Ishikawa (cell line): ENCODE measurements around the gene KIF16B.

Source experiments
- CEBPB ChIP-seq: IDR thresholded peaks from 2 replicates; pipeline ENCODE4 v1.6.1; 2012
- CREB1 ChIP-seq: IDR thresholded peaks from 2 replicates; pipeline ENCODE4 v1.6.1; 2012; ENCODE audit warnings: low read depth
- EGR1 ChIP-seq: IDR thresholded peaks from 2 replicates; pipeline ENCODE4 v1.6.1; 2012
- EP300 ChIP-seq: IDR thresholded peaks from 2 replicates; pipeline ENCODE4 v1.6.1; 2012; ENCODE audit warnings: borderline replicate concordance
- NFIC ChIP-seq: IDR thresholded peaks from 2 replicates; pipeline ENCODE4 v1.6.1; 2012
- RAD21 ChIP-seq: IDR thresholded peaks from 2 replicates; pipeline ENCODE4 v1.6.1; 2012; ENCODE audit warnings: low read depth
- TEAD4 ChIP-seq: IDR thresholded peaks from 2 replicates; pipeline ENCODE4 v1.6.1; 2012
- YY1 ChIP-seq: IDR thresholded peaks from 2 replicates; pipeline ENCODE4 v1.6.1; 2012; ENCODE audit warnings: low read depth
- ZBTB7A ChIP-seq: IDR thresholded peaks from 2 replicates; pipeline ENCODE4 v1.6.1; 2012; ENCODE audit warnings: low read depth
- TF ChIP-seq, protein P1 (sequence below): IDR thresholded peaks from 2 replicates; pipeline ENCODE4 v1.6.1; 2012; ENCODE audit warnings: low read depth, mild to moderate bottlenecking
- TF ChIP-seq, protein P2 (sequence below): IDR thresholded peaks from 2 replicates; pipeline ENCODE4 v1.6.1; 2012

- TF ChIP-seq, protein P1, sequence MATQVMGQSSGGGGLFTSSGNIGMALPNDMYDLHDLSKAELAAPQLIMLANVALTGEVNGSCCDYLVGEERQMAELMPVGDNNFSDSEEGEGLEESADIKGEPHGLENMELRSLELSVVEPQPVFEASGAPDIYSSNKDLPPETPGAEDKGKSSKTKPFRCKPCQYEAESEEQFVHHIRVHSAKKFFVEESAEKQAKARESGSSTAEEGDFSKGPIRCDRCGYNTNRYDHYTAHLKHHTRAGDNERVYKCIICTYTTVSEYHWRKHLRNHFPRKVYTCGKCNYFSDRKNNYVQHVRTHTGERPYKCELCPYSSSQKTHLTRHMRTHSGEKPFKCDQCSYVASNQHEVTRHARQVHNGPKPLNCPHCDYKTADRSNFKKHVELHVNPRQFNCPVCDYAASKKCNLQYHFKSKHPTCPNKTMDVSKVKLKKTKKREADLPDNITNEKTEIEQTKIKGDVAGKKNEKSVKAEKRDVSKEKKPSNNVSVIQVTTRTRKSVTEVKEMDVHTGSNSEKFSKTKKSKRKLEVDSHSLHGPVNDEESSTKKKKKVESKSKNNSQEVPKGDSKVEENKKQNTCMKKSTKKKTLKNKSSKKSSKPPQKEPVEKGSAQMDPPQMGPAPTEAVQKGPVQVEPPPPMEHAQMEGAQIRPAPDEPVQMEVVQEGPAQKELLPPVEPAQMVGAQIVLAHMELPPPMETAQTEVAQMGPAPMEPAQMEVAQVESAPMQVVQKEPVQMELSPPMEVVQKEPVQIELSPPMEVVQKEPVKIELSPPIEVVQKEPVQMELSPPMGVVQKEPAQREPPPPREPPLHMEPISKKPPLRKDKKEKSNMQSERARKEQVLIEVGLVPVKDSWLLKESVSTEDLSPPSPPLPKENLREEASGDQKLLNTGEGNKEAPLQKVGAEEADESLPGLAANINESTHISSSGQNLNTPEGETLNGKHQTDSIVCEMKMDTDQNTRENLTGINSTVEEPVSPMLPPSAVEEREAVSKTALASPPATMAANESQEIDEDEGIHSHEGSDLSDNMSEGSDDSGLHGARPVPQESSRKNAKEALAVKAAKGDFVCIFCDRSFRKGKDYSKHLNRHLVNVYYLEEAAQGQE, result no peak
- no peak for TF ChIP-seq RAD21
- no peak for TF ChIP-seq EGR1
- no peak for TF ChIP-seq NFIC
- TF ChIP-seq, protein P2, sequence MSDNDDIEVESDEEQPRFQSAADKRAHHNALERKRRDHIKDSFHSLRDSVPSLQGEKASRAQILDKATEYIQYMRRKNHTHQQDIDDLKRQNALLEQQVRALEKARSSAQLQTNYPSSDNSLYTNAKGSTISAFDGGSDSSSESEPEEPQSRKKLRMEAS, result no peak
- TF ChIP-seq CREB1, result no peak
- TF ChIP-seq TEAD4, result no peak
- no peak for TF ChIP-seq EP300
- no peak for TF ChIP-seq ZBTB7A
- TF ChIP-seq CEBPB, result no peak
- no peak for TF ChIP-seq YY1
Measured at GRCh38 chr20:16462711-16463110, 110.5 kb downstream of the KIF16B start.
